ENCODE results near the gene SRPK2.

SRPK2 gene

GRCh38 chr7:105321754-105322455 is 66.8 kb downstream of the SRPK2 start:
- no peaks in the 10 kb centered on the region for H3K36me3 ChIP-seq (ENCODE audit: low read depth)
- H3K4me3 ChIP-seq (ENCODE audit: severe bottlenecking), result no peak overlapping the region
- H3K4me1 ChIP-seq (ENCODE audit: insufficient read depth, poor library complexity, severe bottlenecking), result no peaks in the 10 kb centered on the region
- H3K27ac ChIP-seq (ENCODE audit: poor library complexity, severe bottlenecking), result no peak overlapping the region
- no peak for TF ChIP-seq CTCF (IDR thresholded peaks at IDR 0.05; ENCODE audit: poor library complexity, severe bottlenecking)
- H3K27me3 ChIP-seq (ENCODE audit: insufficient read depth, poor library complexity, severe bottlenecking), result no peaks in the 10 kb centered on the region
- ATAC-seq (ENCODE audit: low read depth), result no peak
- no peak for DNase-seq (ENCODE audit: low spot score)
- H3K9me3 ChIP-seq (ENCODE audit: severe bottlenecking), result no peaks in the 10 kb centered on the region

DNA sequence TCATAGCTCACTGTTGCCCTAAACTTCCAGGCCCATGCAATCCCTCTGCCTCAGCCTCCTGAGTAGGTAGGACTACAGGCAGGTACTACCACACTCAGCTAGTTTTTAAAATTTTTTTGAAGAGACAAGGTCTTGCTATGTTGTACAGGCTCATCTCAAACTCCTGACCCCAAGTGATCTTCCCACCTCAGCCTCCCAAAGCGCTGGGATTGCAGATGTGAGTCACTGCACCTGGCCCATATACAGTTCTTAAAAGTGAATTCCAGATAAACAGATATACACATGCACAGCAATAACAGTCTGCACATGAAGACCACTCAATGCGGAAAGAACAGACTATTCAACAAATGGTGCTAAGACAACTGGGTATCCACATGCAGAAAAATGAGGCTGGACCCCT is 67.8 kb downstream of the SRPK2 start:
- no peak for ATAC-seq (ENCODE audit: low read depth)
- no peak for DNase-seq (ENCODE audit: low spot score)
- H3K36me3 ChIP-seq (ENCODE audit: low read depth), result no peaks in the 10 kb centered on the region
- TF ChIP-seq CTCF (IDR thresholded peaks at IDR 0.05; ENCODE audit: poor library complexity, severe bottlenecking), result no peak
- H3K27ac ChIP-seq (ENCODE audit: poor library complexity, severe bottlenecking), result no peak overlapping the region
- no peaks in the 10 kb centered on the region for H3K4me1 ChIP-seq (ENCODE audit: insufficient read depth, poor library complexity, severe bottlenecking)
- H3K9me3 ChIP-seq (ENCODE audit: severe bottlenecking), result no peaks in the 10 kb centered on the region
- H3K27me3 ChIP-seq (ENCODE audit: insufficient read depth, poor library complexity, severe bottlenecking), result no peaks in the 10 kb centered on the region
- H3K4me3 ChIP-seq (ENCODE audit: severe bottlenecking), result no peak overlapping the region

- Histone ChIP-seq H3K4me1 (ENCODE audit: insufficient read depth, poor library complexity, severe bottlenecking) (no peaks in the 10 kb centered on the region), H3K9me3 (ENCODE audit: severe bottlenecking) (no peaks in the 10 kb centered on the region), H3K36me3 (ENCODE audit: low read depth) (no peaks in the 10 kb centered on the region), H3K27me3 (ENCODE audit: insufficient read depth, poor library complexity, severe bottlenecking) (no peaks in the 10 kb centered on the region), H3K4me3 (ENCODE audit: severe bottlenecking) (no peak overlapping the region), H3K27ac (ENCODE audit: poor library complexity, severe bottlenecking) (no peak overlapping the region)
- TF ChIP-seq CTCF (IDR thresholded peaks at IDR 0.05; ENCODE audit: poor library complexity, severe bottlenecking), result no peak
- DNase-seq (ENCODE audit: low spot score) (no peak), ATAC-seq (ENCODE audit: low read depth) (0 out of 3 replicates have a peak, but pooled peaks have one; percentile 17)
These were observed 69.1 kb downstream of the SRPK2 start for GRCh38 chr7:105319578-105319977.

- DNase-seq (ENCODE audit: low spot score) (no peak), ATAC-seq (ENCODE audit: low read depth) (no peak)
- H3K4me1 ChIP-seq (ENCODE audit: insufficient read depth, poor library complexity, severe bottlenecking), result peaks cover 5% of the 10 kb centered on the region
- no peak overlapping the region for H3K27ac ChIP-seq (ENCODE audit: poor library complexity, severe bottlenecking)
- no peak for TF ChIP-seq CTCF (IDR thresholded peaks at IDR 0.05; ENCODE audit: poor library complexity, severe bottlenecking)
- no peaks in the 10 kb centered on the region for H3K36me3 ChIP-seq (ENCODE audit: low read depth)
- H3K9me3 ChIP-seq (ENCODE audit: severe bottlenecking), result no peaks in the 10 kb centered on the region
- H3K4me3 ChIP-seq (ENCODE audit: severe bottlenecking), result no peak overlapping the region
- H3K27me3 ChIP-seq (ENCODE audit: insufficient read depth, poor library complexity, severe bottlenecking), result no peaks in the 10 kb centered on the region
These were observed 72.0 kb downstream of the SRPK2 start for GRCh38 chr7:105316578-105317344.

DNA sequence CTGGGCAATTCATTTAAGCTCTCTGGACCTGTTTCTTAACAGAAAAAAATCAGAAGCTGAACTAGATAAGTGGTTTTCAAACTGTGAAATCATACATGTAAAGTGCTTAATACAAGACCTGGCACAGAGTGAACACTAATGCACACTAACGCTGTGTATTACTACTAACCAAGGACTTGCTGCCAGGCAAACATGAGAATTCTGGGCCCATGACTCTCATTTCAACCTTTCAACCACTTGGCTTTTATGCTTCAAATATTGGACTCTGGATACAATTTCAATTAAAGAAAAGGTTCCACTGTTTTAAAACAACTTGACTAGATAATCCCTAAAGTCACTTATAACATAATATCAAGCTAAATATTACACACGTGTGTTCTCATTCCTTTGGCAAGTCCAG is 73.4 kb downstream of the SRPK2 start:
- no peaks in the 10 kb centered on the region for H3K27me3 ChIP-seq (ENCODE audit: insufficient read depth, poor library complexity, severe bottlenecking)

More for the DNA sequence above, 73.4 kb downstream of the SRPK2 start:
- Histone ChIP-seq H3K4me3 (ENCODE audit: severe bottlenecking) (no peak overlapping the region), H3K4me1 (ENCODE audit: insufficient read depth, poor library complexity, severe bottlenecking) (peaks cover 5% of the 10 kb centered on the region), H3K36me3 (ENCODE audit: low read depth) (no peaks in the 10 kb centered on the region), H3K9me3 (ENCODE audit: severe bottlenecking) (no peaks in the 10 kb centered on the region), H3K27ac (ENCODE audit: poor library complexity, severe bottlenecking) (no peak overlapping the region)
- DNase-seq (ENCODE audit: low spot score), result no peak
- TF ChIP-seq CTCF (IDR thresholded peaks at IDR 0.05; ENCODE audit: poor library complexity, severe bottlenecking), result no peak
- ATAC-seq (ENCODE audit: low read depth), result no peak
